HuH-7.5 (cell line): ENCODE results near the gene GTF2H1.
"Not testable (repeated sequence)": the region's sequence is repeated elsewhere in the genome, so short reads cannot be mapped to it uniquely, and the experiment has no call there.

Experiments
- DNase-seq: peaks from one replicate; pipeline ENCODE4 v3.0.0; 2011; ENCODE audit warnings: low spot score

GTF2H1 gene

GRCh38 chr11:18319914-18320313 is 2.5 kb upstream of the GTF2H1 start:
- DNase-seq: no peak

- DNase-seq: no peak
Measured at GRCh38 chr11:18320617-18321016, 1.8 kb upstream of the GTF2H1 start.

GRCh38 chr11:18321578-18321968 is 794 bp upstream of the GTF2H1 start:
- no peak for DNase-seq

- no peak for DNase-seq
Measured at GRCh38 chr11:18322818-18323570, 627 bp downstream of the GTF2H1 start.

- DNase-seq: not testable (repeated sequence)
Measured at GRCh38 chr11:18323881-18324280, 1.5 kb downstream of the GTF2H1 start.

DNA sequence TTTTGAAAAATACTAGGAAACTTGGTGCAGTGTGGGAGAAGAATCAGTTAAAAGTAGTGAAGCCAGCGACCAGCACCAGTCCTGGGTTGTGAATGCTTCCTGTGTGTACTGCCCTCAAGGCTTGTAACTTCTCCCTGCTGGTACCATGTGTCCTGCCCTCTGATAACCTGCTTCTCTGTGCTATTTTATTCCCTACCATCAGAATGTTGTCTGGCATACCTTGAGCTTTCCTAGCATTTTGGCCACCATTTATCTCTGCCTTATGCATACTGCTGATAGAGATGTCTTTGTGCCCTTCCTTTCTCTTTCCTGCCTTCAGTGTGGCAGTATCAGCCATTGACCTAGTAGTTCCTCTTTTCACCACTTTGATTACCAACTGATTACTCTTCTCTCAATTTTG is 2.0 kb downstream of the GTF2H1 start:
- DNase-seq: no peak

DNA sequence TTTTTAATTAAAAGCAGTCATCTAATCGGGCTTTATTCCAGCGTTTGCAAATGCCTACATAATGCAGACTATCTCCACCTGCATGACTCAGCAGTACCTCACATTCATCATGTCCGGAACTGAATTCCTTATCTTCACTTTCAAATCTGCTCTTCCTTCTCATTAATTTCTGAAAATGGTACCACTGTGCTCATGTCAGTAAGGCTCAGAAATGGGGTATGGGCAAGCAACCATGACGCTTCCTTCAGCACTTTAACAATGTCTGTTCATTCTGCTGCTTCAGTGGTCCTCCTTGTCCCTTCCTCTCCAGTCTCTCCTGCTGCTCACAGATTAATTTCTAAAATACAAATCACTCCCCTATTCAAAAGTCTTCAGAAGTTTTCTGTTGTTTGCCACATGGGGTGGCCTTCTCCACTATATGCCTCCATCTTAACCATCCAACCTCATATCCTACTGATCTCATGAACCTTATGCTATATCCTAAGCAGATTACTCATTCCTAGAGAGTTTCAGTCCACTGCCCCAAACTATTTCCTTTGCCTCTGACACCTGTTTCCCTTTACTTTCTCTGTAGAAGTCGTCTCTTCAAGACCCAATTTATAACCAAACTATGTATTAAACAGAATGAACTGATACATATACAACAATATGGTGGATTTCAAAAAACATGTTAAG is 7.0 kb downstream of the GTF2H1 start:
- no peak for DNase-seq

- DNase-seq: no peak
Measured at GRCh38 chr11:18330921-18331320, 8.6 kb downstream of the GTF2H1 start.

- no peak for DNase-seq
Measured at GRCh38 chr11:18332302-18332701, 9.9 kb downstream of the GTF2H1 start.

DNA sequence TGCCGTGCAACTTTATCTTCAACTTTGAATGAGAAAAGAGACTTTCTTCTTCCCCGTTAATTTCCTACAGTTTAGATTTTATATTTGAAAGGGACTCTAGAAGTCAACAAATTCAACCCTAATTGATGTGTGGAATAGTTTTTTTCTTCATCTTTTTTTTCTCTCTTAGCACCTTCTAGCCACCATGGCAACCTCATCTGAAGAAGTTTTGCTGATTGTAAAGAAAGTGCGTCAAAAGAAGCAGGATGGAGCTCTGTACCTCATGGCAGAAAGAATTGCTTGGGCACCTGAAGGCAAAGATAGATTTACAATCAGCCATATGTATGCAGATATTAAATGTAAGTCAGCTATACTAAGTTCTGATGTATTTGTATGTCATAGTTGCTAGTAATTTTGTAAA is 10.5 kb downstream of the GTF2H1 start:
- no peak for DNase-seq

DNA sequence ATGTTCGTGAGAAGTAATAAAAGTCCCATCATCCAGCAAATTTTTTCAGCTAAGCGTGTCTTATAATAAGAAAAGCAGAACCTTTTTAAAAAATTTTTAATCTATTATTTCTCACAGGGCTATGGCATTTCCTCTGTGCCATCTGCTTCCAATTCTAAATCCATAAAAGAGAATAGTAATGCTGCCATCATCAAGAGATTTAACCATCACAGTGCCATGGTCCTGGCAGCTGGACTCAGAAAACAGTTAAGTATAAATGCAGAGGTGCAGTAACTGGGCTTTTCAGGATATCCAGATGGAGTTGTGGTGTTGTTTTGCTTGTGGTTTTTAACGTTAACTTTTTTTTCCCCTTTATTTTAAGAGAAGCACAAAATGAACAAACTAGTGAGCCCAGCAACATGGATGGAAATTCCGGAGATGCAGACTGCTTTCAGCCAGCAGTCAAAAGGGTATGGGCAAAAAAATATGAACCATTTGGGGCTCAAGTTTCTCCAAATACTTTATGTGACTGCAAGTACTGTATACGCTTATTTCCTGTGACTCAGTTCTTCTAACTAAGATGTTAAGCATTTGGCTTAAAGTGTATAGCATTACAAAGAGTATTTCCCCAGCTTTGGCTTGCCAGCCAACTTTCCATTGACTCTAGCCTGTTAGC is 25.2 kb downstream of the GTF2H1 start:
- no peak for DNase-seq

GRCh38 chr11:18352581-18352980 is 30.2 kb downstream of the GTF2H1 start:
- no peak for DNase-seq

DNA sequence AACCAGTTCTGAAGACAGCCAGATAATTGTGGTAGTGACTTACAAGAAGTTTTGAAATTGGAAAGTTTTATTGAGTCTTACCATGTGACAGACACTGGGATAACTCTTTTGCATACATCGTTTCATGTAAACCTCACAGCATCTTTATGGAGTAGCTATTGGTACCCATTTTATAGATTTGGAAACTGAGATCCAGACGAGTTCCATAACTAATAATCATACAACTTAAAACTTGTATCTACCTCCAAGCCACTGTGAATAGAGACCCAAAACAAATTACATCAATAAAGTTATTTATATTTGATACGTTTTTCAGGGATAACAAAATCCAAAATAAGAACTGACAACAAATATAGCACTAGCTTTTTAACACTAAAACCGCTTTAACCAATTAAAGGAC is 36.3 kb downstream of the GTF2H1 start:
- no peak for DNase-seq

DNA sequence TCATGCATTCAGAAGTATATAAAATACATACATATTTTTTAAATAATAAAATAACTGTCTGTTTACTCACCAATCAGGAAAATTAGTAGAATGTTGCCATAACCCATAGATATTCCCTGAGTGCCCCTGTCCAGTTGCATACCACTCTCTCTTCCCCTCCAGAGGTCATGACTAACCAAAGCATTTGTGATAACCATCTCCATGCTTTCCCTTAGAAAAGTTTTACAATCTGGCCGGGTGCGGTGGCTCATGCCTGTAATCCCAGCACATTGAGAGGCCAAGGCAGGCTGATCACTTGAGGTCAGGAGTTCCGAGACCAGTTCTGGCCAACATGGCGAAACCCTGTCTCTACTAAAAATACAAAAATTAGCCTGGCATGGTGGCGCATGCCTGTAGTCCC is 38.8 kb downstream of the GTF2H1 start:
- DNase-seq: no peak

- no peak for DNase-seq
Measured at GRCh38 chr11:18364495-18365073, 42.2 kb downstream of the GTF2H1 start.

DNA sequence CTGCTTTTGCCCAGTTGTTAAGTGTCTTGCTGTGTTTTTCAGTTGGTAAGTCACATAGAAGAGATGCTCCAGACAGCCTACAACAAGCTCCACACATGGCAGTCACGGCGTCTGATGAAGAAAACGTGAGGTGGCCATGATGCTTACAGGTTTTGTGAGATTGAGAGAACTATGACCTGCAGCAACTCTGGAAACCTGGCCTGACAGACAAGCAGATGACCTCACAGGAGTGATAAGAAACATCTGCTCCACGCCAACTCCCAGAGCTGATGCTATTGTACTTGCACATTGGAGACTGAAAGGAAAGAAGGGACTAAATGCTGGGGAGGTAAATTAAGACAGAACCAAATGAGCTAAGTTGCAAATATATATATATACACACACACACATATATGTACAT is 43.4 kb downstream of the GTF2H1 start:
- DNase-seq: no peak

GRCh38 chr11:18366286-18366685 is 43.9 kb downstream of the GTF2H1 start:
- DNase-seq: no peak

DNA sequence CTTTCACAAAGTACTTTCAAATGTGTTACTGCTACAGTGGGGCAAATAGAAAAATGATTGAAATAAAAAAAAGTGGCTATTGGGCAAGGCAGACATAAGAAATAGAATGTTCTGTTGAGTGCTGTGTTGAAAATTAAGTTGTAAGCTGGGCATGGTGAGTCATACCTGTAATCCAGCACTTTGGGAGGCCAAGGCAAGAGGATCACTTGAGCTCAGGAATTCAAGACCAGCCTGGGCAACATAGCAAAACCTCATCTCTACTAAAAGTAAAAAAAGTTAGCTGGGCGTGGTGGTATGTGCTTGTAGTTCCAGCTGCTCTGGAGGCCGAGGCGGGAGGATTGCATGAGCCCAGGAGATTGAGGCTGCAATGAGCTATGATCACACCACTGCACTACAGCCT is 45.1 kb downstream of the GTF2H1 start:
- DNase-seq: no peak

- DNase-seq: no peak
Measured at GRCh38 chr11:18368221-18368620, 45.9 kb downstream of the GTF2H1 start.

DNA sequence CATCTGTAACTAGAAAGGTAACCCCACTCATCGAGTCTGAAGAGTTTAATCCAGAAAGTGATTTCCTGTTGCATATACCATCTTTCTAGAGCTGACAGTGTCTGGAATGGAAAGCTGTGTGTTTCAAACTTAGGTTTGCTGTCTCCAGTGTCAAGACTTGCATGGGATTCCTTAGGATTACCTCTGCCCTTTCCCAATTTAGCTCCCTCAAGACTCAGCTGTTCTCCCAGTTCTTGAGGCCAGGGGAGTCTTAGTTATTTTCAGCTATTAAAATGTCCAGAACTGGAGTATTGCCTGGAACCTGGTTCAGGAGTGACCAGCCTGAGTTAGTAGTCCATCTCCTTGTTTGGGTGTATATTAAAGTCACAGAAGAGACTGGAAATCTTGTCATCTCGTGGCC is 47.0 kb downstream of the GTF2H1 start:
- no peak for DNase-seq

GRCh38 chr11:18371279-18371678 is 48.9 kb downstream of the GTF2H1 start:
- no peak for DNase-seq

- no peak for DNase-seq
Measured at GRCh38 chr11:18372201-18372600, 49.8 kb downstream of the GTF2H1 start.

DNA sequence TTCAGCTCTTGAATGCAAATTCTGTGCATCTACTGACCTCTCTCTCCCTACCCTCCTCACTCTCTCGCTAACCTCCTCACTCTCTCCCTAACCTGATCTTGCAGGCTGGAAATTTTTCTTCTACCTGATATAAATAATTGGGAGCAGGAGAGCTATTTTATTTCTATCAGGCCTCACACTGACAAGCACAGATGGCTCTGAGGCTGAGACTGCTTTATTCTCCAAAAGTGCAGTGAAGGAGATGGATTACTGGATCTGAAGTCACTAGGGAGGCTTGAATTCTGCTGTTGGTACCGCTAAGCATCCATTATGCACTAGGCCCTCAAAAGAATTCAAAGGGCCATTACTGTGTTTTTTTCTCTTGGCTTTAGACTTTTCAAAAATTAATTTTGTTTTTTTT is 52.6 kb downstream of the GTF2H1 start:
- no peak for DNase-seq
